Measurements from ENCODE around the gene SDHAF2. TPM values are rescaled to one million over a fixed set of nuclear protein-coding genes. Genes with fewer than 3 reads are reported as not detected.

Gene SDHAF2
- total and polyA plus RNA-seq, 2 of the 13 experiments (the other 11 are each of a cell fraction or from before 2014, with no cell fraction given): 44.2 to 70.4 TPM

DNA sequence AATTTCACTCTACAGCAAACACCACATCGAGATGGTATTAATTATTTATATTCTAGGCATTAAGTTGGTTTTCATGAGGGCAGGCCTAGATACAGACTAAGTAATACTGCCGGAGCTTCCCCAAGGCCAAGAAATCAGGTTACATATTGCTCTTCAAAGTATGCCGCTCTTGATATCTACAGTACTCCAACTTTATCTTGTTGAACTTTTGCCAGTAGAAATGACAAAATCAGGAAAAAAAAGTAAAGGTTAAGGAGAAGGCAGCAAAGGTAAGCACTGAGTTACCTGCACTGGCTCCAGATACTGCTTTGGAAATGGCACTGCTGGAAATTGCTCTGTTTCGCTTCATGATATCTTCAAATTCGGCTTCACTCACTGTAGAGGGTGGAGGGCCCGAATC lies 14.5 kb upstream of the SDHAF2 start:
- no peaks in the 10 kb centered on the region for H3K27me3 ChIP-seq (ENCODE audit: control insufficient read depth in 1 of 2, insufficient read depth in 2 of 2, low read length in 2 of 2)
- H4K20me1 ChIP-seq (ENCODE audit: insufficient read depth, low read length): no peaks in the 10 kb centered on the region
- FAIRE-seq: no peak
- no peaks in the 10 kb centered on the region for H3K9me3 ChIP-seq (ENCODE audit: low read length)
- peaks cover 35 to 97% of the 10 kb centered on the region in 2 experiments for H3K36me3 ChIP-seq (replicated peaks in 1 of 2; ENCODE audit: control insufficient read depth in 1 of 2, insufficient read depth in 2 of 2, low read length in 2 of 2)
- H3K9ac ChIP-seq (ENCODE audit: insufficient read depth, low read depth, low read length): no peak overlapping the region
- H3K79me2 ChIP-seq (ENCODE audit: insufficient read depth, low read length): peaks cover 4% of the 10 kb centered on the region
- H3K4me2 ChIP-seq (ENCODE audit: low read depth, low read length): no peak overlapping the region
- intact Hi-C loops (cut with micrococcal nuclease; ENCODE audit: unreplicated experiment) (no loop called here), in situ Hi-C loops (cut with HindIII; ENCODE audit: extremely low pct_ligation_motif_present, low pct_unique_long_range_greater_than_20kb) (no loop called here)
- H2AFZ ChIP-seq (ENCODE audit: low read length): no peak overlapping the region
- WGBS (ENCODE audit: low lambda C conversion rate): 95% methylated on average over 6 of the region's 6 CpGs
- BruUV-seq (replicated peaks): no TSS peak
- DNase-seq (ENCODE audit: low spot score): no peak
- H3K4me1 ChIP-seq (ENCODE audit: insufficient read depth, low read length): no peaks in the 10 kb centered on the region
- H3K4me3 ChIP-seq (replicated peaks in 1 of 3; ENCODE audit: insufficient read depth in 1 of 3, low read depth in 2 of 3, low read length in 3 of 3): no peak overlapping the region
- CTCF ChIA-PET (ENCODE audit: low intra/inter-chr PET ratio, low total read pairs): no interaction called here
- H3K27ac ChIP-seq (ENCODE audit: extremely low read length, insufficient read depth, low read length): no peak overlapping the region
- no peak for ATAC-seq
- no peak for TF ChIP-seq ATF1 (CRISPR knock-in tag; IDR thresholded peaks at IDR 0.05)
- POLR2A ChIA-PET: interaction anchor here (2.8 kb wide), 1 partner anchor 14 kb away, joined by 9 read pairs; no protein-coding TSS in a partner anchor

DNA sequence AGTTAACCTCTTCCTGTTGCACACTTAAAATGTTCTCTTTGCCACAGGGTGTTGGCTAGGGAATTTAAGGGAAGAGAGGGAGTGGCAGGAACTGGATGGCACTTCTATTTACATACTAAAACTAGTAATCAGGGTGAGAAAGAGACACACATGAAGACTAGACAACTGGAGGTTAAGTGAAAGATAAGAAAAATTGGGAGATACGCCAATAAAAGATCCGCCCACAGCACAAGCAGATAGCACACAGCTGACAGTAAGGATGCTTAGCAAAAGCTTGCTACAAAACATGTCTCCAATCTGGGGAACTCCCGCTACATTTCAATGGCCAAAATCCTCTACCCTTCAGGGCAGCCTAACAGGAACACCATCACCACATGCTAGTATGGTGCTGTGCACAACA lies 13.0 kb upstream of the SDHAF2 start:
- 96% methylated on average over 3 of the region's 3 CpGs for WGBS (ENCODE audit: low lambda C conversion rate)
- Histone ChIP-seq H3K9me3 (ENCODE audit: low read length) (no peaks in the 10 kb centered on the region), H3K4me3 (replicated peaks in 1 of 3; ENCODE audit: insufficient read depth in 1 of 3, low read depth in 2 of 3, low read length in 3 of 3) (no peak overlapping the region), H3K4me2 (ENCODE audit: low read depth, low read length) (no peak overlapping the region), H3K27me3 (ENCODE audit: control insufficient read depth in 1 of 2, insufficient read depth in 2 of 2, low read length in 2 of 2) (no peaks in the 10 kb centered on the region), H3K4me1 (ENCODE audit: insufficient read depth, low read length) (no peaks in the 10 kb centered on the region), H3K79me2 (ENCODE audit: insufficient read depth, low read length) (peaks cover 14% of the 10 kb centered on the region), H3K36me3 (replicated peaks in 1 of 2; ENCODE audit: control insufficient read depth in 1 of 2, insufficient read depth in 2 of 2, low read length in 2 of 2) (peaks cover 35 to 95% of the 10 kb centered on the region in 2 experiments), H3K9ac (ENCODE audit: insufficient read depth, low read depth, low read length) (no peak overlapping the region), H2AFZ (ENCODE audit: low read length) (no peak overlapping the region), H4K20me1 (ENCODE audit: insufficient read depth, low read length) (no peaks in the 10 kb centered on the region), H3K27ac (ENCODE audit: extremely low read length, insufficient read depth, low read length) (no peak overlapping the region)
- FAIRE-seq: no peak
- ChIA-PET POLR2A (interaction anchor here (1.6 kb wide), 1 partner anchor 15 kb away, joined by 6 read pairs; no protein-coding TSS in a partner anchor), CTCF (ENCODE audit: low intra/inter-chr PET ratio, low total read pairs) (no interaction called here)
- no TSS peak for BruUV-seq (replicated peaks)
- no peak for ATAC-seq
- intact Hi-C loops (cut with micrococcal nuclease; ENCODE audit: unreplicated experiment) (no loop called here), in situ Hi-C loops (cut with HindIII; ENCODE audit: extremely low pct_ligation_motif_present, low pct_unique_long_range_greater_than_20kb) (no loop called here)
- no peak for TF ChIP-seq ZNF253 (CRISPR knock-in tag; IDR thresholded peaks at IDR 0.05; ENCODE audit: borderline replicate concordance)
- TF ChIP-seq NR2F6 (IDR thresholded peaks at IDR 0.05): no peak
- TF ChIP-seq NR2F6 (CRISPR knock-in tag; IDR thresholded peaks at IDR 0.05): no peak
- no peak for TF ChIP-seq PRPF4 (IDR thresholded peaks at IDR 0.05; ENCODE audit: low read depth, low read length, poor library complexity, severe bottlenecking)
- no peak for DNase-seq (ENCODE audit: low spot score)
